HepG2 (cell line): Measurements from ENCODE around the gene XRN1. TPM values are rescaled to one million over a fixed set of nuclear protein-coding genes. Genes with fewer than 3 reads are reported as not detected.

Experiments used
- ATAC-seq: fragments of 200-7000 bp; cut with Tn5 transposase; 3 replicates; pipeline ENCODE4 v1.9.1; 2020; ENCODE audit warnings: mild to moderate bottlenecking, moderate library complexity
- BruUV-seq: library from RNA; stranded (reverse); fragments of 400-500 nt; replicated peaks from 2 replicates; lab custom pipeline; 2021; lab: Mats Ljungman, UMichigan
- CTCF ChIA-PET: fragments of 300-600 bp; formaldehyde crosslinking; extraction: SDS; loops from one replicate; lab custom pipeline; 2021; ENCODE audit warnings: low total read pairs, inconsistent platforms, low intra/inter-chr PET ratio; lab: Yijun Ruan, JAX
- POLR2A ChIA-PET: fragments of 350-600 bp; sonication (Branson Sonifier 250); formaldehyde crosslinking; loops from one replicate; lab custom pipeline; 2020; ENCODE audit warnings: antibody characterized with exemption, inconsistent platforms; lab: Yijun Ruan, JAX
- DNase-seq: peaks from one replicate; pipeline ENCODE4 v3.0.0-alpha.2; 2015; ENCODE audit warnings: low spot score
- FAIRE-seq: peaks from 3 replicates; lab custom pipeline; 2011; peaks lifted over from hg19 to GRCh38; lab: Jason Lieb, UNC
- H2AFZ ChIP-seq: one replicate; pipeline ENCODE4 v1.6.1; 2011; ENCODE audit warnings: low read length, inconsistent platforms
- H3K27ac ChIP-seq: fragments of 300-600 bp; 3 replicates; pipeline ENCODE4 v1.8.0; 2011; ENCODE audit warnings: mixed run types, mild to moderate bottlenecking, mixed read lengths, low read length, inconsistent platforms; ENCODE audit not compliant: insufficient read depth; ENCODE audit errors: extremely low read length
- H3K27me3 ChIP-seq, 2 experiments: fragments of 200-600 bp in 1 of 2; 2 replicates in 1 of 2; 3 replicates in 1 of 2; pipeline versions ENCODE4 v1.6.0 to v1.8.0; 2011; ENCODE audit warnings: low read length in 2 of 2, mild to moderate bottlenecking in 2 of 2, moderate library complexity in 2 of 2, inconsistent platforms in 1 of 2; ENCODE audit not compliant: insufficient read depth in 2 of 2, control insufficient read depth in 1 of 2
- H3K36me3 ChIP-seq, 2 experiments: fragments of 200-600 bp in 1 of 2; replicated peaks in 1 of 2; 2 replicates in 1 of 2; 3 replicates in 1 of 2; pipeline versions ENCODE4 v1.5.1 to v1.8.0; 2011; ENCODE audit warnings: low read length in 2 of 2, inconsistent platforms in 1 of 2; ENCODE audit not compliant: insufficient read depth in 2 of 2, control insufficient read depth in 1 of 2
- H3K4me1 ChIP-seq: 2 replicates; pipeline ENCODE4 v1.5.1; 2012; ENCODE audit warnings: low read length, inconsistent platforms; ENCODE audit not compliant: insufficient read depth
- H3K4me2 ChIP-seq: 2 replicates; pipeline ENCODE4 v1.6.0; 2011; ENCODE audit warnings: low read depth, low read length, inconsistent platforms
- H3K4me3 ChIP-seq, 3 experiments: fragments of 200-600 bp in 1 of 3; sonication (generic), shearing (Covaris generic) in 1 of 3; replicated peaks in 1 of 3; 2 replicates each; pipeline ENCODE4 v1.5.1; 2011 to 2016; ENCODE audit warnings: low read length in 3 of 3, inconsistent platforms in 2 of 3, low read depth in 2 of 3, mild to moderate bottlenecking in 2 of 3, control low read depth in 1 of 3, mixed read lengths in 1 of 3; ENCODE audit not compliant: insufficient read depth in 1 of 3
- H3K79me2 ChIP-seq: one replicate; pipeline ENCODE4 v1.6.1; 2011; ENCODE audit warnings: low read length, inconsistent platforms; ENCODE audit not compliant: insufficient read depth
- H3K9ac ChIP-seq: 2 replicates; pipeline ENCODE4 v1.6.0; 2011; ENCODE audit warnings: mild to moderate bottlenecking, low read depth, low read length, inconsistent platforms; ENCODE audit not compliant: insufficient read depth
- H3K9me3 ChIP-seq: 2 replicates; pipeline ENCODE4 v1.5.1; 2012; ENCODE audit warnings: mild to moderate bottlenecking, low read length
- H4K20me1 ChIP-seq: 2 replicates; pipeline ENCODE4 v1.6.0; 2011; ENCODE audit warnings: inconsistent platforms, mild to moderate bottlenecking, low read length, moderate library complexity; ENCODE audit not compliant: insufficient read depth
- PCBP1 ChIP-seq: fragments of 200-400 bp; formaldehyde crosslinking; IDR thresholded peaks from 2 replicates; pipeline ENCODE4 v1.6.1; 2017; ENCODE audit warnings: mild to moderate bottlenecking, low read depth, low read length, borderline replicate concordance
- ZNF460 ChIP-seq: sonication (generic); formaldehyde crosslinking; IDR thresholded peaks from 2 replicates; pipeline ENCODE4 v1.5.1; 2020; ENCODE audit warnings: missing genetic modification reagents, mild to moderate bottlenecking, borderline replicate concordance
- WGBS: methylation state at CpG from one replicate; pipeline ENCODE4 v1.1.6; 2017; ENCODE audit warnings: low lambda C conversion rate; 5-methylcytosine and 5-hydroxymethylcytosine counted together
- in situ Hi-C: cut with HindIII; loops from 2 replicates; pipeline ENCODE4 v1.10.0; 2017; ENCODE audit warnings: low pct_unique_long_range_greater_than_20kb; ENCODE audit not compliant: extremely low pct_ligation_motif_present
- intact Hi-C: fragments of 100-400 bp; cut with micrococcal nuclease; formaldehyde crosslinking; loops from one replicate; pipeline ENCODE4 v1.10.0; 2022; ENCODE audit not compliant: unreplicated experiment
- polyA plus RNA-seq, 8 experiments: library from polyadenylated mRNA; depleted of rRNA in 3 of 8; stranded (reverse) in 7 of 8; unstranded in 1 of 8; fragments of >200 nt; fragmentation: Illumina TruSeq in 4 of 8; extraction: Trizol in 4 of 8; gene quantifications; 2 replicates each; pipeline versions ENCODE4 v1.2.1 to v1.2.3, GENCODE V29; 2011 to 2016; ENCODE audit warnings: low read depth in 4 of 8, missing spikeins in 1 of 8, mixed read lengths in 1 of 8; ENCODE audit not compliant: insufficient read depth in 1 of 8
- total RNA-seq, 5 experiments: library from RNA; depleted of rRNA; stranded (reverse); fragments of >200 nt; fragmentation: Illumina TruSeq; extraction: Trizol; gene quantifications; 2 replicates each; pipeline ENCODE4 v1.2.3, GENCODE V29; 2016; ENCODE audit warnings: low read depth in 1 of 5
- TF ChIP-seq, protein P1 (sequence below): sonication (generic); formaldehyde crosslinking; conservative IDR thresholded peaks from 2 replicates; pipeline ENCODE4 v1.4.0; 2020; ENCODE audit warnings: missing genetic modification reagents
- TF ChIP-seq, protein P2 (sequence below): sonication (generic); formaldehyde crosslinking; IDR thresholded peaks from 2 replicates; pipeline ENCODE4 v1.9.0; 2021; ENCODE audit warnings: missing genetic modification reagents, mild to moderate bottlenecking, borderline replicate concordance
- TF ChIP-seq, protein P3 (sequence below): sonication (generic); formaldehyde crosslinking; IDR thresholded peaks from 2 replicates; pipeline ENCODE4 v1.8.0; 2022; ENCODE audit warnings: low read depth, missing genetic modification reagents

The XRN1 gene
- total and polyA plus RNA-seq, 2 of the 13 experiments (the other 11 are each of a cell fraction or from before 2014, with no cell fraction given): 13.2 to 13.3 TPM

DNA sequence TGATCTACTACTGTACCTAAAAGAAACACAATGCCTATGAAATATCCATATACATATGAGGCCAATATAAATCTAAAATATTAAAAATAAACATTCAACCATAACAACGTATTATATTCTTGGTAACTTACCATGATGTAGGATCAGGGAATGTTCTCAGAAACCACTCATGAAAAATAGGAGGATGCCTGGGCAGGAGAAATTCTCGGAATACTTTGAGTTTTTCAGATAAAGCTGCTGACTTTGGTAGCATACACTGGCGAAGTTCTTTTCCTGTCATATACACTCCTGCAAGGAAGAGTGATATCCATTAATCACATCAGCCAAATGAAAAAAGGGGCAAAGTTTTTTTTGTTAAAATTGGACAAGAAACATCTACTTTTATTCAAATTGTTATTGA lies 11.3 kb upstream of the XRN1 start (continued):
- TF ChIP-seq, protein P1, sequence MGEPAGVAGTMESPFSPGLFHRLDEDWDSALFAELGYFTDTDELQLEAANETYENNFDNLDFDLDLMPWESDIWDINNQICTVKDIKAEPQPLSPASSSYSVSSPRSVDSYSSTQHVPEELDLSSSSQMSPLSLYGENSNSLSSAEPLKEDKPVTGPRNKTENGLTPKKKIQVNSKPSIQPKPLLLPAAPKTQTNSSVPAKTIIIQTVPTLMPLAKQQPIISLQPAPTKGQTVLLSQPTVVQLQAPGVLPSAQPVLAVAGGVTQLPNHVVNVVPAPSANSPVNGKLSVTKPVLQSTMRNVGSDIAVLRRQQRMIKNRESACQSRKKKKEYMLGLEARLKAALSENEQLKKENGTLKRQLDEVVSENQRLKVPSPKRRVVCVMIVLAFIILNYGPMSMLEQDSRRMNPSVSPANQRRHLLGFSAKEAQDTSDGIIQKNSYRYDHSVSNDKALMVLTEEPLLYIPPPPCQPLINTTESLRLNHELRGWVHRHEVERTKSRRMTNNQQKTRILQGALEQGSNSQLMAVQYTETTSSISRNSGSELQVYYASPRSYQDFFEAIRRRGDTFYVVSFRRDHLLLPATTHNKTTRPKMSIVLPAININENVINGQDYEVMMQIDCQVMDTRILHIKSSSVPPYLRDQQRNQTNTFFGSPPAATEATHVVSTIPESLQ (CRISPR knock-in tag): no peak
- TF ChIP-seq, protein P2, sequence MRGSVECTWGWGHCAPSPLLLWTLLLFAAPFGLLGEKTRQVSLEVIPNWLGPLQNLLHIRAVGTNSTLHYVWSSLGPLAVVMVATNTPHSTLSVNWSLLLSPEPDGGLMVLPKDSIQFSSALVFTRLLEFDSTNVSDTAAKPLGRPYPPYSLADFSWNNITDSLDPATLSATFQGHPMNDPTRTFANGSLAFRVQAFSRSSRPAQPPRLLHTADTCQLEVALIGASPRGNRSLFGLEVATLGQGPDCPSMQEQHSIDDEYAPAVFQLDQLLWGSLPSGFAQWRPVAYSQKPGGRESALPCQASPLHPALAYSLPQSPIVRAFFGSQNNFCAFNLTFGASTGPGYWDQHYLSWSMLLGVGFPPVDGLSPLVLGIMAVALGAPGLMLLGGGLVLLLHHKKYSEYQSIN (CRISPR knock-in tag): no peak
- TF ChIP-seq, protein P3, sequence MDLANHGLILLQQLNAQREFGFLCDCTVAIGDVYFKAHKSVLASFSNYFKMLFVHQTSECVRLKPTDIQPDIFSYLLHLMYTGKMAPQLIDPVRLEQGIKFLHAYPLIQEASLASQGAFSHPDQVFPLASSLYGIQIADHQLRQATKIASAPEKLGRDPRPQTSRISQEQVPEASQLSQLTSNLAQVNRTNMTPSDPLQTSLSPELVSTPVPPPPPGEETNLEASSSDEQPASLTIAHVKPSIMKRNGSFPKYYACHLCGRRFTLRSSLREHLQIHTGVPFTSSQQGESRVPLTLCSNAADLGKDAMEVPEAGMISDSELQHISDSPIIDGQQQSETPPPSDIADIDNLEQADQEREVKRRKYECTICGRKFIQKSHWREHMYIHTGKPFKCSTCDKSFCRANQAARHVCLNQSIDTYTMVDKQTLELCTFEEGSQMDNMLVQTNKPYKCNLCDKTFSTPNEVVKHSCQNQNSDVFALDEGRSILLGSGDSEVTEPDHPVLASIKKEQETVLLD: no peak

DNA sequence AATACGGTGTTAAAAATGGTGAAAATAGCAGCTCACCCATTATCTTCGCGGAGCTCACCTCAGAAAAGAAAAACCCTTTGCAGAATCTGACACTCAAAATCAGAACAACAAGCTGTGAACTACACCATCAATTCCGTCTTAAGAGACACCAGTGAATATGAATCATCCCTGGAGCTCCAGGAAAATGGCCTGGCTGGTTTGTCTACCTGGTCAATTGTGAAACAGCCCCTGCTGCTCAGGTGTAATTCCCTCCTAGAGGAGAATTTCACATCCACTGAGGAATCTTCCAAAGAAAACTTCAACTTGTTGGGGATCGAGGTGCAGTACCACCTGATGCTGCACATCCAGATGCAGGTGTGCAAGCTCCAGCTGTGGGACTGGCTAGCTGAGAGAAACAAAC lies 3.0 kb upstream of the XRN1 start:
- DNase-seq: no peak
- WGBS: 99% methylated on average over 5 of the region's 5 CpGs
- TF ChIP-seq PCBP1: no peak
- TF ChIP-seq ZNF460 (CRISPR knock-in tag): no peak
- TF ChIP-seq, all 625 proteins: peak for 0
- intact Hi-C loops: no loop called here
- ChIA-PET CTCF (no interaction called here), POLR2A (no interaction called here)
- no peak overlapping the region for H3K9ac ChIP-seq
- peaks cover 19% of the 10 kb centered on the region for H3K79me2 ChIP-seq
- in situ Hi-C loops: no loop called here
- FAIRE-seq (no peak), ATAC-seq (no peak)
- no peak overlapping the region for H2AFZ ChIP-seq
- no peaks in the 10 kb centered on the region for H3K9me3 ChIP-seq
- H3K27ac ChIP-seq: no peak overlapping the region
- H3K27me3 ChIP-seq: peaks cover 0 to 4% of the 10 kb centered on the region in 2 experiments; a peak in 1 of 5 replicates
- H3K36me3 ChIP-seq: peaks cover 0 to 3% of the 10 kb centered on the region in 2 experiments; a peak in 1 of 5 replicates
- peaks cover 2% of the 10 kb centered on the region; the same call in 1 of the 2 replicates for H4K20me1 ChIP-seq
- H3K4me2 ChIP-seq: no peak overlapping the region
- no TSS peak for BruUV-seq
- peaks cover 12% of the 10 kb centered on the region for H3K4me1 ChIP-seq
- H3K4me3 ChIP-seq: no peak overlapping the region
